ENCODE data around the gene SND1.

DNA sequence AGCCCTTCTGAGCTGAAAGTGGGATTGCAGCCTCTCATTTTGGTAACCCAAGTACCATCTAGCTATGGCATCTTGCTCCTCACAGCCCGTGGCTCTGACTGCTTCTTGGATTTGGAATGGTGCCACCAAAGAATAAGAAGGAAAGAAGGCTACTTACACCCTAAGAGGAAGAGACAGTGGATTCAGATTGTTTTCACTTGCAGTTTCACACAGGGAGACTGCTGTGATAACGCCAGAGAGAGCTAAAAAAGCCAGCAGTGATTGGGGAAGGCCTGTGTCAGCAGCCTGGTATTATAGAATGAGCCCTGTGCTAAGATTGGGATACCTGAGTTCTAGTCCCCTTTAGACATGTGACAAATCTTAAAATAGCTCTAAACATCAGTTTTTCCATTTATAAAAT is 382.8 kb downstream of the SND1 start:
- no peak for TF ChIP-seq POLR2A (IDR thresholded peaks at IDR 0.05; ENCODE audit: low read depth, low read length)
- no peak for TF ChIP-seq TAF1 (IDR thresholded peaks at IDR 0.05; ENCODE audit: borderline replicate concordance, low read depth, low read length)

Data from GM12892 (cell line).